Muscle of arm (tissue), 14 donors: Measurements from ENCODE around the gene ARAP3. TPM values are rescaled to one million over a fixed set of nuclear protein-coding genes. Genes with fewer than 3 reads are reported as not detected.
"Not testable (repeated sequence)": the region's sequence is repeated elsewhere in the genome, so short reads cannot be mapped to it uniquely, and the experiment has no call there.

ENCODE experiments used
- DNase-seq: peaks from one replicate; pipeline ENCODE4 v3.0.0-alpha.2; 2013
- long read RNA-seq, 11 donors: transcript quantifications; one replicate each; lab custom pipeline, GENCODE V29; 2026
- polyA plus RNA-seq, 12 donors: library from polyadenylated mRNA; unstranded; fragments of 120-200 nt; gene quantifications; one replicate each; pipeline ENCODE4 v1.2.1, GENCODE V29; 2013; ENCODE audit not compliant: insufficient read length in 12 of 12

Gene ARAP3, protein sequence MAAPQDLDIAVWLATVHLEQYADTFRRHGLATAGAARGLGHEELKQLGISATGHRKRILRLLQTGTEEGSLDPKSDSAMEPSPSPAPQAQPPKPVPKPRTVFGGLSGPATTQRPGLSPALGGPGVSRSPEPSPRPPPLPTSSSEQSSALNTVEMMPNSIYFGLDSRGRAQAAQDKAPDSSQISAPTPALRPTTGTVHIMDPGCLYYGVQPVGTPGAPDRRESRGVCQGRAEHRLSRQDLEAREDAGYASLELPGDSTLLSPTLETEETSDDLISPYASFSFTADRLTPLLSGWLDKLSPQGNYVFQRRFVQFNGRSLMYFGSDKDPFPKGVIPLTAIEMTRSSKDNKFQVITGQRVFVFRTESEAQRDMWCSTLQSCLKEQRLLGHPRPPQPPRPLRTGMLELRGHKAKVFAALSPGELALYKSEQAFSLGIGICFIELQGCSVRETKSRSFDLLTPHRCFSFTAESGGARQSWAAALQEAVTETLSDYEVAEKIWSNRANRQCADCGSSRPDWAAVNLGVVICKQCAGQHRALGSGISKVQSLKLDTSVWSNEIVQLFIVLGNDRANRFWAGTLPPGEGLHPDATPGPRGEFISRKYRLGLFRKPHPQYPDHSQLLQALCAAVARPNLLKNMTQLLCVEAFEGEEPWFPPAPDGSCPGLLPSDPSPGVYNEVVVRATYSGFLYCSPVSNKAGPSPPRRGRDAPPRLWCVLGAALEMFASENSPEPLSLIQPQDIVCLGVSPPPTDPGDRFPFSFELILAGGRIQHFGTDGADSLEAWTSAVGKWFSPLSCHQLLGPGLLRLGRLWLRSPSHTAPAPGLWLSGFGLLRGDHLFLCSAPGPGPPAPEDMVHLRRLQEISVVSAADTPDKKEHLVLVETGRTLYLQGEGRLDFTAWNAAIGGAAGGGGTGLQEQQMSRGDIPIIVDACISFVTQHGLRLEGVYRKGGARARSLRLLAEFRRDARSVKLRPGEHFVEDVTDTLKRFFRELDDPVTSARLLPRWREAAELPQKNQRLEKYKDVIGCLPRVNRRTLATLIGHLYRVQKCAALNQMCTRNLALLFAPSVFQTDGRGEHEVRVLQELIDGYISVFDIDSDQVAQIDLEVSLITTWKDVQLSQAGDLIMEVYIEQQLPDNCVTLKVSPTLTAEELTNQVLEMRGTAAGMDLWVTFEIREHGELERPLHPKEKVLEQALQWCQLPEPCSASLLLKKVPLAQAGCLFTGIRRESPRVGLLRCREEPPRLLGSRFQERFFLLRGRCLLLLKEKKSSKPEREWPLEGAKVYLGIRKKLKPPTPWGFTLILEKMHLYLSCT (N-terminal part only)
- 10 to 100 TPM in 11 of 12 donors, not detected in 1; 10.8 to 22.0 (median 13.4) TPM for polyA plus RNA-seq
- long read RNA-seq, donor 1, result 0 reads
- long read RNA-seq, donor 2, partial matches to known transcripts, result 5 of 5 reads
- long read RNA-seq, donor 2, other reads (novel, unspliced or antisense), result 0 of 5 reads
- long read RNA-seq, donor 3, result 0 reads
- long read RNA-seq, donor 4, result 0 reads
- long read RNA-seq, donor 5, full-length matches to known transcripts, result 1 of 1 reads
- long read RNA-seq, donor 5, partial matches to known transcripts, result 0 of 1 reads
- long read RNA-seq, donor 5, other reads (novel, unspliced or antisense), result 0 of 1 reads
- long read RNA-seq, donor 6, full-length matches to known transcripts, result 1 of 1 reads
- long read RNA-seq, donor 6, partial matches to known transcripts, result 0 of 1 reads
- long read RNA-seq, donor 6, other reads (novel, unspliced or antisense), result 0 of 1 reads
- long read RNA-seq, donor 7, result 0 reads
- long read RNA-seq, donor 8, result 0 reads
- long read RNA-seq, donor 9, result 0 reads
- long read RNA-seq, donor 10, full-length matches to known transcripts, result 1 of 1 reads
- long read RNA-seq, donor 10, partial matches to known transcripts, result 0 of 1 reads
- long read RNA-seq, donor 10, other reads (novel, unspliced or antisense), result 0 of 1 reads
- long read RNA-seq, donor 11, result 0 reads

DNA sequence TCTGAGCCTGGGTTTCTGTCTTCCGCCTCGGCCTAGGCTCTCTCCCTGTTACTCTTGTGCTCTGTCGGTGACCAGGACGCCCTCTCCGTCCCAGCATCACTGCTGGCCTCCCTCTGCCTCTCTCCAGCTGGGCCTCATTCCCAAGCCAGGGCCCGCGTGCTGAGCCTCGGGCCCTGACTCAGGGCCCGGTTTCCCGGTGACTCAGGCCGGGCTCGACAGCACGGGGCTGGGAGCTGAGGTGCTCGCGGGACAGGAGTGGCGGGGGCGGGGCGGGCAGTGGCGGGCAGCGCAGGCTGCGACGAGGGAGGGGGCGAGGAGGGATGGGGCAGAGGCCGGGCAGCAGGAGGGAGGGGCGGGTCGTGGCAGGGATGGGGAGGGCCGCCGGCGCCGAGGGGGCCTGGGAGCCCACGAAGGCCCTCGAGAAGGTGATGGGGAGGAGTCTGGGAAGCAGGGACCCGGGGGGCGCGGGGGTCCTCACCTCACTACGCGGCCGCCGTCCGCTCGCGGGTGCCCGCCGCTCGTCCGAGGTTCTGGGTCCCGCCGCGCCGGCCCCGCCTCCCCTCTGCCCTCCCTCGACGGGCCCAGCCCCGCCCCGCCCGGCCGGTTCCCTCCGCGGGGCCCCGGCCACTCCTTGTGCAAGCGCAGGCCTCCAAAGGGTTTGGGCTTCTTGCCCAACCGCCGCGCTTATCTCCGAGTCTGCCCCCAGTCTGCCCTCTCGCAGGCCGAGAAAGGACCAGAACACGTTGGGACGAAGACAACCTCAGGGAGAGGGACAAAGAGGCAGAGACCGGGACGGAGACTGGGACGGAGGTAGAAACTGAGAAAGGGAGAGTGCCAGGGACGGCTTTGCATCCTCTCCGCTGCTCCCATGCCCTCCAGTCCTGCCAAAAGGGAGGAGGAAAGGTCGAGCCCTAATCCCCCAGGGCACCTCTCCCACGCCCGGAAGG is at the start of gene ARAP3:
TSS of gene ARAP3 (minus strand) at position 536 of the 947 bp plus-strand sequence. CDS start 1,744 bp downstream, outside the sequence.
- DNase-seq, result peak; percentile 45

DNA sequence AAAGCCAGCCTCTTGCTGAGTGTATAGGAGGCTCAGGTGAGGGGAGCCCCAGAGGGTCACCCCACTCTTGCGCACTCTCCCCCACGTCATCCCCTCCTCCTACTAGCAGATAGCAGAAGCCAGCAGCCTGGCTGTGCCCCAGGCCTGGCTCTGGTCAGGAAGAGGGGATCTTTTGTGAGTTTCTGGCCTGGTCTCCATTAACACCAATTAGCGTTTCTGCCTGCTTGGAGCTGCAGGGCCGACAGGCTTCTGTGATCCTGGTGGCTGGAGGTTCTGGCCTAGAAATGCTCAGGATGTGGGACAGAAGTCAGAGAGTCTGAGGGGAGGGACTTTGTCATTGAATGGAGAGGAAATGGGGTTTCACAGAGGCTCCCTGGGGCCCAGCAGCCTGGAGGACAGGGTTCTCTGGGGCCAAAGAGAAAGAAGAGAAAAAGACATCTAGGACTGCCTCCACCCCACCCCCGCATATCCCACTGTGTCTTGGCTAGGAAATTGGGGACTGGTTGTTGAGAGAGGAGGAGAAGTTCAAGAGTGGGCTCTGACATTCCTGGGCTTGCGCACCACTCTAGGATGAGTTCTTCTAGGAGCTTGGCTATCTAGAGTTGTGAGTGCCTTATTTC is 47.5 kb upstream of the ARAP3 start:
- DNase-seq, result no peak

DNA sequence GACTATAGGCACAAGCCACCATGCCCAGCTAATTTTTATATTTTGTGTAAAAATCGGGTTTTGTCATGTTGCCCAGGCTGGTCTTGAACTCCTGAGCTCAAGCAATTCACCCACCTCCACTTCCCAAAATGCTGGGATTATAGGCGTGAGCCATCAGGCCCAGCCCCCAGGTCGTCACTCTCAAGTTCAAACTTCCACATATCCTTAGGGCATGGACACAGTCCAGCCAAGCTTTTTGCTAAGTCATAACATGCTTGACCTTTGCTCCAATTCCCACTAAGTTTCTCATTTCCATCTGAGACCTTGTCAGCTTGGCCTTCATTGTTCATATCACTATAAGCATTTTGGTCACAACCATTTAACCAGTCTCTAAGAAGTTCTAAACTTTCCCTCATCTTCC is 43.9 kb upstream of the ARAP3 start:
- no peak for DNase-seq

DNA sequence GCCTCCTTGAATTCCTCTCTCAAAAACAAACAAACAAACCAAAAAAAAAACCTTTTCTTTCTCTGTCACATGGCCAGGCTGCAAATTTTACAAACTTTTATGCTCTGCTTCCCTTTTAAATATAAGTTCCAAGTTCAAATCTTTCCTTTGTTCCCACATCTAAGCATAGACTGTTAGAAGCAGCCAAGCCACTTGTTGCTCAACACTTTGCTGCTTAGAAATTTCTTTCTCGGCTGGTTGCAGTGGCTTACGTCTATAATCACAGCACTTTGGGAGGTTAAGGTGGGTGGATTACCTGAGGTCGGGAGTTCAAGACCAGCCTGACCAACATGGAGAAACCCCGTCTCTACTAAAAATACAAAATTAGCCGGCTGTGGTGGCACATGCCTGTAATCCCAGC is 43.1 kb upstream of the ARAP3 start:
- not testable (repeated sequence) for DNase-seq

DNA sequence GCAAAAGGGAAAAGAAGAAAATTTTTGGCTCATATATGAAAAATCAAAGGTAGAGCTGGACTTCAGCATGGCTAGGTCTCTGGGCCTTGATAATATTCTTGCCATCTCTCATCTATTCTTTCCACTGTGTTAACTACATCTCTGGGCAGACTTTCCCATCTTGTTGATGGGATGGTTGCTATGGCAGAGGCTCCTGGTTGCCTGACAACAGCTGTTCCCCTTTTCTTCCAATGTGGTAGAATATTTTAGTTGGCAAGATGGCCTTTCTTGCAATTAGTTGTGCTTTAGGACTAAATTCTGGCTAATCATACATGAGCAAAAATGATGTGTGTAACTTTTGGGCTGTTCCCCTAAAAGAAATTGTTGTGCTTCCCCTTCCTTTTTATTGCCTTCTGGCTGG is 40.2 kb upstream of the ARAP3 start:
- no peak for DNase-seq

DNA sequence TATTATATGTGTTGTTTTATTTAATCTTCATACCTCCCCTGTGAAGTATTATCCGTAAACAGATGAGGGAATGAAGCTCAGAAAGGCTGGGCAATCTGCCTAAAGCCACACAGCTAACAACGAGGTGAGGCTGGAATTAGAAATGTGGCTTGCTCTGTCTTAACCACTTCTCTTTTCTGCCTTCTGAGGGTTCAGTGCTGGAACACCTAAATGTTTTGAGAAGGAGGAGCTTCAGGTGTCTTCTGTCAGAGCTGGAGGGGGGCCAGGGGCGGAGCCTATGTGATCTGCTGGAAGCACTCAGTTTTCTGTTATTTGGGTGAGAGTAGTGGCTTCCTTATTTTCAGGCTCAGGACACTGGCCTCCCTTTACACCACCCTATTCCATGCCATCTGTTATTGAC is 35.0 kb upstream of the ARAP3 start:
- DNase-seq, result no peak

DNA sequence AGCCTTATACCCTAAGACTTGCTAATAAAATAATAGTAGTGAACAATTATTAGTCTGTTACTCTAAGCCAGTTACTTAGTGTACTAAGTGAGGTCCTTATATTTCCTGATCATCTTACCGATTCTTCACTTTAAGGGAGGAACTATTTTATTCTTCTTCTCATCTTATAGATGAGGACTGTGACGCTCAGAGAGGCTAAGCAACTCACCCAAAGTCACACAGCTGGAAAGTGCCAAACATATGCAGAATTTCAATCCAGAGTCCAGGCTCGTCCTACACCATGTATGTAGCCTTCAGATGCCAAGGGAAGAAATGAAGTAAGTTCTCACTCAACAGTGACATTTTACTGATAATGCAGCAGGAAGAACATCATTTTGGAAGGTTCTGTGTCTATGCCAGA is 34.4 kb upstream of the ARAP3 start:
- no peak for DNase-seq

DNA sequence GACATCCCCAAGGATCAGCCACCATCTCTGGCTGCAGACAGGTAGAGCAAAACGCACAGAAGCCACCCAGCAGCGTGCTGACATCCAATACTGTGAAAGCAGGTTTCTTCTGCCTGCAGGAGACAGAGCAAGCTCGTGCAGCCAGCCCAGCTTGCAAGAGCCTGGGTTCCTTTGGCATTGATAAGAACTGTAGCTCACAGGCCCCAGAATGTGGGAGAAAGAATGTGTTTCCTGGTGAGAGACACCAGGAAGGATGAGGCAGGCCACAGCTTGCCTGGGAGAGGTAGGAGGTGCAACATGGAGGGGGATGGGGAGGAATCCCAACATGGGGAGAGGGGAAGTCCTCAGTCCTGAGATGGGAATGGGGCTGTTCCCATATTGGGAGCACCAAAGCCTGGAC is 34.0 kb upstream of the ARAP3 start:
- DNase-seq, result no peak

DNA sequence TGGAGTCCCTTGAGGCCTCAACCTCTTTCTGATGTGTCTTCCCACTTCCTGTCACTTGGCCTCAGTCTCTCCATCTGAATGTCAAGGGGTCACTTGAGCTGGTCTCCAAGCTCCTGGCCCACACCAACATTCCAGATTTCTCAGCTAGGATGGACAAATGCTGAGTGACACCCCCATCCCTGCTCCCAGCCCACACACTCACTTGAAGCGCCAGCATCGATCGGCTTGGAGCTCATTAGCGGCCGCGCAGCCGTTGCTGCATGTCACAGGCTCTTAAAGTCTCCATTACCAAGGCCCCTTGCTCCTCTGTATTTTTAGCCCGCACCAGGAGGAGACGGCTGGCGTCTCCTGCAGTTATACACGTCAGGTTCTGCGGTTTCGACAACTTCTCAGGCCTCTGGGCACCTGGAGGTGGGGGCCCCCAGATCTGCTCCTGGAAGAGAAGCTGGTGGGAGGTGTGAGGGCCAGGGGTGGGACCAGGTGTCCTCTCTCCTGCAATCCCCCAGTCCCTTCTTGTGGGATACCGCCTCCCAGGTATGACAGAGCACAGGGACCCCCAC is 33.4 kb upstream of the ARAP3 start:
- no peak for DNase-seq

DNA sequence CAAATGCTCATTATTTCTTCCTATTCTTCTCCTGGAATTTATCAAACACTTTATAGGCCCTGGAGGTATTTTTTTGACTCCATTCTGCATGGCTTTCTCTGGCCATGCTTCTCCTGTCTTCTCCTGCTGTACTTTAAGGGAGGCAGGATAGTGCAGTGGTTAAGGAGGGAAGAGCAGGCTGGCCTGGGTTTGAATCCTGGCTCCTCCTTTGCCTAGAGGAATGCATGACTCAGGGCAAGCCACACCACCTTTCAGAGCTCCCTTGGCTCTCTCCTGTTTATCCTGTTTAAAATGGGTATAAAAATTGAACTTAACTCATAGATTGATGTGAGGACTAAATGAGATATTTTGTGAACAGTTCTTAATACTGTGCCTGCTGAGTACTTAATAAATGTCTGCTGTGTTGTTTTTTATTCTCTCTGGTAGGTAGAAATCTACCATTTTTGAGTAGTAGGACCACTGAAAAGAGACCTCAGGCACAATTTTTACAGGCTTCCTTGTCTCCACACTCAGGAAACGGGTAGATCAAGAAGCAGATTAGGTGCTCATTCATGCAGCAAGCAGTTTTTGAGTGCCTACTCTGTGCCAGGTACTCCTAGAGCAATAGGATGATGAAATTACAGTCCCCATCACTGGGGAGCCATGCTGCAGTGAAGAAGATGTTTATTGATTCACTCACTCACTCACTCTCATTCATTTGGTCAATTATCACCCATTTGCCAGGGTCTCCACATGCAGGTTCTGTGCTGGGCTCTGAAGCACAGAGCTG is 32.7 kb upstream of the ARAP3 start:
- no peak for DNase-seq

DNA sequence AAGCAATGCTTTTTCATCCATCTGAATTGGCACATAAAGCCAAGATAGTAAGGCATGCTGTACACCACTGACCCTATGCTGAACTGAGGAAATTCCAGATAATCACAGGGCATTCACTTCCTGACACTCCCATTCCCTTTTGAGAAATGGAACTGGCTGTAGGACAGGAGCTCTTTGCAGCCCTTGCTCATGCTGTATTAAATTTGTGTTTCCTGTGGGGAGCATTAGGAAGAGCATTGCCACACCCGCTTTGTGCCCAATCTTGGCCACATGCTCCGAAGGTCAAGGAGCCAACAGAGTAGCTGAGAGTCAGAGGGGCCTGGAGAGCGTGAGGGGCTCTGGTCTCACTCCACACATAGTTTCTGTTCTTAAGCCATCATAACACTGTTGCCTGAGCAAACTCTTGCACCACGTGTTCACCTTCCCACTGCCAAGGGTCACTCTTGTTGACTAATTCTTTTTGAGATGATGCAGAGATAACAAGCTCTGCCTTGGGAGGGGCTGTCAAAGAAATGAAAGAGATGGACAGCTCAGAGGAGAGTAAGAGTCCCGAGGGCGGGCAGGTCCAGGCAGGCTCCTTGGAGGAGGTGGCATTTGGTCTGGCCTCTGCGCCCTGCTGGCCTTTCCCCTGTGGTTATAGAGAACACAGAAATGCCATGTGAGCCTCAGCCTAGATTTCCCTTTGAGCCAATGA is 31.7 kb upstream of the ARAP3 start:
- DNase-seq, result no peak

DNA sequence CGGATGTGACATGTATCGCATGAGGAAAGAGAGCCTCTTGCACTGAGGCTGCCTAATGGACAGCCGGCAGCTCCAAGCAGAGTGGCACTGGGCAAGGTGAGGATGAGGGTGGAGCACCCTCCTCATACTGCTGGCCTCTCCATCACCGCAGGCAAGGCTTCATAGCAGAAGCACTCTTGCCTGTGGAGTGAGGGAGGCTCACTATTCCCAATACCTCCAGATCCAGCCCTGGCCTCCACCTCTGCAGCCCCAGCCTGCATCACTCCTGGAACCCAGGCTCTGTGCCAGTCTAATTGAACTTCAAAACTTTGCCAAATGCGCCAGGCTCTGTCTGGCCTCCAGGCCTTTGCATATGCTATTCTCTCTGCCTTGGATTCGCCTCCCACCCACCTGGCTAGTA is 29.7 kb upstream of the ARAP3 start:
- no peak for DNase-seq

DNA sequence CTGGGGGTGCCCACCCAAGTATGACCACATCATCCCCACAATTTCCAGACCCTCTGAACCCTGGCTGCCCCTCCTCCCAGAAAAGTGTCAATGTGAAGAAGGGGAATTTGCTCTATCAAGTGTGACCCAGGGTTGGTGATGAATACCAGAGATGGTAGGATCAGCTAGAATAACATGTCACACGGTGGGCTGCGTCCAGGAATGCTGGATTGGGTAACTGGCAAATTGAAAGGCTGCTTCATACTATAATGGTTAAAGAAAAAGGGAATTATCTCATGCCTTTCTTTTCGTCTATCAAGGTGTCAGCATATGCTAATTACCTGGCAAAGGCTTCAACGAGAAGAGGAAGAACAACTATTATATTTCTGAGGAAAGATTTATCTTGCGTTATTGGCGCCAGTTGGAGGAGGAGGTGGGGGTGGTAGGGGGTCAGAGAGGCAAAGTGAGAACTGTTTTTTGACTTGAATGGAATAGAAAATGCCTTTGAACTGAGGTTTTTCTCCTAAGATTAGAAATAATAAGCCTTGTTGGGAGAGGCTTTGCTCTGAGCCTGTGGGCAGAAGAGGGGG is 27.8 kb upstream of the ARAP3 start:
- DNase-seq, result no peak

DNA sequence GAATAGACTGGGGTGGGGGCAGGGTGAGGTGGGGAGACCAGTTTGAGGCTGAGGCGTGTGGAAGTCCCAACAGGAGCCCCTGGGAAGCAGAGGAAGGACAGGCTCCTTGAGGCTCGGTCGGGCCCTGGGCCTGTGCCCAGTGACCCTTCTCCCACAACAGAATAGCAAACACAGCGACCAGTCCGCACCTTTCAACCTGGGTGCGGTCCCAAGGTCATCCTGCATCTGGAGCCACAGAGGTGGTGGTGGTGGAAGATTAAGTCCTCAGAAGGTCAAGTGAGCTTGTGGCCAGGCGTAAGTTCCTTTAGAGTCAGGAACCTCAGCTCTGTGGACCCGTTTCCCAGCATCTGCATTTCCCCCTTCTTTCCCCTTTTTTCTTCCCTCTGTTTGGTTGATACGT is 26.0 kb upstream of the ARAP3 start:
- no peak for DNase-seq

DNA sequence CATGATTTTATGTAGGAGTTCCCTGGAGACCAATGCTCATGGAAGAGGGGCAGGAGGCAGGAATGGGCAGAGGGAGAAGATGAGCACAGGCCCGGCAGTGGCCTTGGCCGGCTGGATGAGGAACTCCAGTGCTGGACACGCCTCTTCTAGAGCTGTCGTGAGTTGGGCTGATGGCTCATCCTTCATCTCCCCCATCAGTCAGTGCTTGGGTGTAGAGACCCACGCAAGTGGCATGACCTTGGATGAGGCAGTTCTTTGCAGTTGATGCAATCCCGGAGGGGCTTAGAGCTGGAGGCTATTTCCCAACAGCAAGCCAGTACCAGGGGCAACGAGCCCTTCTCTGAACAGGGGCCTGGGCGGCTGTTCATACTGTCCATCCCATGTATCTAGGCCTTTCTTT is 25.5 kb upstream of the ARAP3 start:
- no peak for DNase-seq

DNA sequence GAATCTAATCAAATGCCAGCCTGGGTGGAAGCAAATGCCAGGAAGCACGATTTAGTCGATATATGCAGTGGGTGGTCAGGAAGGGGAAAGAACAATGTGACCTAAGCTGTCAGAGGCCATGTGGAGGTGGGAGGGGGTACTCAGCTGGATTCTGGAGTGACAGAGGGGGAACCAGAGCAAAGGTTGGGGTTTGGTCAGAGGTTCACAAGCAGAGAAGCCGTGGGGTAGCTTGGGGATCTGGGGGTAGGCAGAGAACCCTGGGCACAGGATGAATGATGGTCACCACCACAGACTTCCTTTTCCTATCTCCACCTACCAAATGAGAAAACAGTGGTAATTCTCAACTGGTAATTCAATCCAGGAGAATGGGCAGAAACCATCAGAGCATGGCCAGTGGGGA is 24.1 kb upstream of the ARAP3 start:
- DNase-seq, result no peak

DNA sequence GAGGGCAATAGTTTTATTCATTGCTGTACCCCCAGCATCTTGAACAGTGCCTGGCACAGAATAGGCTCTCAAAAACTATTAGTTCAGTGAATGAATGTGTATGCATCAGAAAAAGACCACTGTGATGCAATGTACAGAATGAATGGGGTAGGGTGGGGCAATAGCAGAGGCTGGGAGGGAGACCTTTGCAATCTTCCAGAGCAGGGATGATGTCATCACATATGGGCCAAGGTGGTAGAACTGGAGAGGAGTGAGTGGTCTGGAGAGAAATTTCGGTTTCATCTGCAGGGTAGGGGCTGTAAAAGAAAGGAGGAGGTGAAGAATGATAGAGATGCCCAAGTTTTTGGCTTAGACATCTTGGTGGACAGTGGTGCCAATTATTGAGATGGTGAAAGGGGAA is 23.4 kb upstream of the ARAP3 start:
- no peak for DNase-seq
